Neuron (in vitro differentiated cells): ENCODE data around the gene MUCL3.
A peak's percentile ranks its signal among the peaks of the same experiment; 100 is the strongest.
"Not testable (repeated sequence)": the region's sequence is repeated elsewhere in the genome, so short reads cannot be mapped to it uniquely, and the experiment has no call there.

Experiments used
- H2AFZ ChIP-seq: one replicate; pipeline ENCODE4 v1.6.1; 2013; ENCODE audit warnings: low read depth, mild to moderate bottlenecking, inconsistent platforms, low read length, moderate library complexity
- H3K27me3 ChIP-seq: one replicate; pipeline ENCODE4 v1.6.1; 2013; ENCODE audit warnings: low read length; ENCODE audit not compliant: insufficient read depth
- H3K36me3 ChIP-seq: one replicate; pipeline ENCODE4 v1.6.1; 2013; ENCODE audit warnings: low read length; ENCODE audit not compliant: insufficient read depth
- H3K4me1 ChIP-seq: one replicate; pipeline ENCODE4 v1.6.1; 2013; ENCODE audit warnings: low read length; ENCODE audit not compliant: insufficient read depth
- H3K4me3 ChIP-seq: 2 replicates; pipeline ENCODE4 v1.5.1; 2013; ENCODE audit warnings: mild to moderate bottlenecking, low read length, moderate library complexity
- H3K9me3 ChIP-seq: one replicate; pipeline ENCODE4 v1.6.1; 2013; ENCODE audit warnings: low read length

Gene MUCL3

DNA sequence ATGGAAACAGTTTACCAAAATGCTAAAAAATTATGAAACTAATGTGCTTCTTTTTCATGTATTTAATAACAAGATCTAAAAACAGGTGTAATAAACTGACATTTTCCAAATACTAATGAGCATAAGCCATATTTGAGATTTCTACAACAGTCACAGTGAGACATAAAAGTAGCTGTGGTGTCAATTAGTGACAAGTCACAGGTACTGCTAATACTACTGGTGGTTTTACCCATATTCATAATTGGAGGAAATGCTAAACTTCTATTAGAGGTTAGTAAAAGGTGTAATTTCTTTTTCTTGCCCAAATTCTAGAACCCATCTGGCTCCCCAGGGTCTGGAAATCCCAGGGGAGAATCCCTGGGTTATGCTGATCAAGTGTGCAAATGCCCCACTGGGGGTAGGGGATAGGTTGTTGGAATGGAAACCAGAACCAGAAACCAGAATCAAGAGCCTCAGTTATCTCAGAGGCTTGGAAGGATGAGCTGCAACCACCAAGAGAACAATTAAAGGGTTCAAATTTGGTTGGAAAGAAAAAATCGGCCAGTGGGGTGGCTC lies 39.8 kb upstream of the MUCL3 start:
- H3K36me3 ChIP-seq, result peaks cover 43% of the 10 kb centered on the region
- no peaks in the 10 kb centered on the region for H3K27me3 ChIP-seq
- H3K9me3 ChIP-seq, result no peaks in the 10 kb centered on the region
- H2AFZ ChIP-seq, result no peak overlapping the region
- no peak overlapping the region for H3K4me3 ChIP-seq
- no peaks in the 10 kb centered on the region for H3K4me1 ChIP-seq

DNA sequence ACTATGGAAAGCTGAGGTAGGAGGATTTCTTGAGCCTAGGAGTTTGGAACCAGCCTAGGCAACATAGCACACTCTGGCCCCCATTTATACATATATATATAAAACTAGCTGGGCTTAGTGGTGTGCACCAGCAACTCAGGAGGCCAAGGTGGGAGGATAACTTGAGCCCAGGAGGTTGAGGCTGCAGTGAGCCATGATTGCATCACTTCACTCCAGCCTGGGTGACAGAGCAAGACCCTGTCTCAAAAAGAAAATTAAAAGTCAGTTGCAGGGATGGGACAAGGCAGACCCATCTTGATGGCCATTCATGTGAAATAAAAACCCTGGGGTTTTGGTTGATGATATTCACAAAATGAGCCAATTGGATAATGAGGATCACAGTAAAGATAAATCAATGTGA lies 39.3 kb upstream of the MUCL3 start:
- Histone ChIP-seq H2AFZ (no peak overlapping the region), H3K9me3 (no peaks in the 10 kb centered on the region), H3K4me1 (no peaks in the 10 kb centered on the region), H3K36me3 (peaks cover 38% of the 10 kb centered on the region), H3K4me3 (no peak overlapping the region), H3K27me3 (no peaks in the 10 kb centered on the region)

- not testable (repeated sequence) for H3K4me3 ChIP-seq, H2AFZ ChIP-seq, H3K27me3 ChIP-seq, H3K4me1 ChIP-seq, H3K9me3 ChIP-seq
- peaks cover 31% of the 10 kb centered on the region for H3K36me3 ChIP-seq
Observed at GRCh38 chr6:30902196-30902595, 38.6 kb upstream of the MUCL3 start.

DNA sequence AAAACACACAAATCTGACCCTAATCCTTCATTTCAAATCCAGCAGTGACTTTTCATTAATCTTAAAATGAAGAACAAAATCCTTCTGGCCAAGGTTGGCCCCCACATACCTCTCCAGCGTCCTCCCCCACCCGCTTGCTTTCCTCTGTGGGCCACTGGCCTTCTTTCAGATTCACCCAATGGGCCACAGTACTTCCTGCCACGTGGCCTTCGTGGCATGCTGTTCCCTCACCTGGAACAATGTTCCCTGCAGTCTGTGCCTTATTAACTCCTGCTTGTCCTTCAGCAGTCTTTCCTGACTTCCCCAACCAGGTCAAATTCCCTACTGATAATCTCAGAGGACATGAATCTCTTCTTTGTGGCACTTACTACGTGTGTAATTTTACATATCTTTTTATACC lies 38.1 kb upstream of the MUCL3 start:
- no peak overlapping the region for H2AFZ ChIP-seq
- H3K4me3 ChIP-seq, result no peak overlapping the region

GRCh38 chr6:30903236-30903635 lies 37.5 kb upstream of the MUCL3 start:
- H3K9me3 ChIP-seq, result no peaks in the 10 kb centered on the region
- peaks cover 21% of the 10 kb centered on the region for H3K36me3 ChIP-seq
- H3K27me3 ChIP-seq, result no peaks in the 10 kb centered on the region
- H2AFZ ChIP-seq, result no peak overlapping the region
- H3K4me3 ChIP-seq, result no peak overlapping the region
- no peaks in the 10 kb centered on the region for H3K4me1 ChIP-seq

More for the DNA sequence above, 38.1 kb upstream of the MUCL3 start:
- peaks cover 26% of the 10 kb centered on the region for H3K36me3 ChIP-seq
- no peaks in the 10 kb centered on the region for H3K27me3 ChIP-seq
- no peaks in the 10 kb centered on the region for H3K9me3 ChIP-seq
- no peaks in the 10 kb centered on the region for H3K4me1 ChIP-seq

DNA sequence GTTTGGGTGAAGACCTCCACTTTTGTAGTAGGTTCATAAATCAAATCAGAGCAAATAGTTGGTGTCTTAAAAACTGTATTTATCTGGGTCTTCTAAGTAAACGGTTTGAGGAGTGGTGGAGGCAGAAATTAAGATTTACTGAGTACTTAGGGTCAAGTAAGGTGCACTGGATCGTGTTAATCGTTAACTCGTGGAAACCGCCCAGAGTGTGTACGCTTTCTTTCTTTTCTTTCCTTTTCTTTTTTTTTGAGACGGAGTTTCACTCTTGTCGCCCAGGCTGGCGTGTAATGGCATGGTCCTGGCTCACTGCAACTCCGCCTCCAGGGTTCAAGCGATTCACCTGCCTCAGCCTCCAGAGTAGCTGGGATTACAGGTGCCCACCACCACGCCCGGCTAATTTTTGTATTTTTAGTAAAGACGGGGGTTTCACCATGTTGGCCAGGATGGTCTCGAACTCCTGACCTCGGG lies 33.4 kb upstream of the MUCL3 start:
- Histone ChIP-seq H3K36me3 (peaks cover 21% of the 10 kb centered on the region), H3K4me1 (peaks cover 10% of the 10 kb centered on the region), H3K4me3 (peak overlapping the region; percentile 34), H2AFZ (peak overlapping the region; percentile 23)
- not testable (repeated sequence) for H3K27me3 ChIP-seq, H3K9me3 ChIP-seq

GRCh38 chr6:30907758-30908591 lies 32.8 kb upstream of the MUCL3 start, which contains the start of gene GTF2H4:
GTF2H4 (plus strand) TSS chr6:30908207.
- Histone ChIP-seq H3K4me1 (peaks cover 10% of the 10 kb centered on the region), H3K27me3 (no peaks in the 10 kb centered on the region), H3K4me3 (peak within 1 kb of the TSS; percentile 85), H3K36me3 (peaks cover 23% of the 10 kb centered on the region), H2AFZ (peak within 1 kb of the TSS; percentile 54), H3K9me3 (no peaks in the 10 kb centered on the region)

GRCh38 chr6:30908700-30909099 lies 32.1 kb upstream of the MUCL3 start:
- Histone ChIP-seq H3K4me1 (peaks cover 10% of the 10 kb centered on the region), H3K4me3 (peak overlapping the region; percentile 85), H2AFZ (no peak overlapping the region), H3K27me3 (no peaks in the 10 kb centered on the region), H3K36me3 (peaks cover 23% of the 10 kb centered on the region), H3K9me3 (no peaks in the 10 kb centered on the region)

GRCh38 chr6:30910473-30910872 lies 30.3 kb upstream of the MUCL3 start:
- Histone ChIP-seq H3K36me3 (peaks cover 23% of the 10 kb centered on the region), H3K4me1 (peaks cover 20% of the 10 kb centered on the region)
- not testable (repeated sequence) for H2AFZ ChIP-seq, H3K4me3 ChIP-seq, H3K9me3 ChIP-seq, H3K27me3 ChIP-seq

DNA sequence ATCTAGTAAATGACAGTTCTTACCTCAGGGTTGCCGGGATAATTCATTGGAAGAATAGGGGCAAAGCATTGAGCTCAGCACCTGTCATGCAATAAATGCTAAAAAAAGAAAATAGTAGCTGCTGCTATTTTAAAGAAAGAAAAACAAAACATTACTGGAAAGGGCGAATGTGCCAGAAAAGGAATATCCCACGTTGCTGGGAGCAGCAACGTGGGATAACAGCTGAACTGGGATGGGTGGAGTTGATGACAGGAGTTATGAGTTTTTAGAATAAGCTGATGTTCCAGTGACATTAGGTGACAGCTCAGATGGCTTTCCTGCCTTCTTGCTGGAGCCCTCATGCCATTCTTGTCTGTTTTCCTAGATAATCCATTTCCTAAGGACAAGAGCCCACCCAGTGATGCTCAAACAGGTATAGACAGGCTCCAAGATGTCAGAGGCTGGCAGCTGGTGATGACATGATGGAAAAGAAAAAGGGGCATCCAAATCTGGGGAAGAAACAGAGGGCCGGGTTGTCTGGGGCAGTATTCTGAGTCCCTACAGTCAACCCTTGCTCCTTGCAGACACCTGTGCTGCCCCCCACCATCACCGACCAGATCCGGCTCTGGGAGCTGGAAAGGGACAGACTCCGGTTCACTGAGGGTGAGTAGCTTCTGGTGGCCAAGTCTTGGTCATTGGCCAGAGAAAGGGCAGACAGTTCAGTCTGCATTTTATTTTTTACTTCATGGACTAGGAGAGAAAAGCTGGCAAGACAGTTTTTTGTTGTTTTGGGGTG lies 27.8 kb upstream of the MUCL3 start:
- no peaks in the 10 kb centered on the region for H3K27me3 ChIP-seq
- H3K36me3 ChIP-seq, result peaks cover 36% of the 10 kb centered on the region
- no peak overlapping the region for H3K4me3 ChIP-seq
- no peaks in the 10 kb centered on the region for H3K9me3 ChIP-seq
- H2AFZ ChIP-seq, result no peak overlapping the region
- H3K4me1 ChIP-seq, result peaks cover 25% of the 10 kb centered on the region

GRCh38 chr6:30913721-30914075 lies 27.1 kb upstream of the MUCL3 start:
- no peak overlapping the region for H2AFZ ChIP-seq

DNA sequence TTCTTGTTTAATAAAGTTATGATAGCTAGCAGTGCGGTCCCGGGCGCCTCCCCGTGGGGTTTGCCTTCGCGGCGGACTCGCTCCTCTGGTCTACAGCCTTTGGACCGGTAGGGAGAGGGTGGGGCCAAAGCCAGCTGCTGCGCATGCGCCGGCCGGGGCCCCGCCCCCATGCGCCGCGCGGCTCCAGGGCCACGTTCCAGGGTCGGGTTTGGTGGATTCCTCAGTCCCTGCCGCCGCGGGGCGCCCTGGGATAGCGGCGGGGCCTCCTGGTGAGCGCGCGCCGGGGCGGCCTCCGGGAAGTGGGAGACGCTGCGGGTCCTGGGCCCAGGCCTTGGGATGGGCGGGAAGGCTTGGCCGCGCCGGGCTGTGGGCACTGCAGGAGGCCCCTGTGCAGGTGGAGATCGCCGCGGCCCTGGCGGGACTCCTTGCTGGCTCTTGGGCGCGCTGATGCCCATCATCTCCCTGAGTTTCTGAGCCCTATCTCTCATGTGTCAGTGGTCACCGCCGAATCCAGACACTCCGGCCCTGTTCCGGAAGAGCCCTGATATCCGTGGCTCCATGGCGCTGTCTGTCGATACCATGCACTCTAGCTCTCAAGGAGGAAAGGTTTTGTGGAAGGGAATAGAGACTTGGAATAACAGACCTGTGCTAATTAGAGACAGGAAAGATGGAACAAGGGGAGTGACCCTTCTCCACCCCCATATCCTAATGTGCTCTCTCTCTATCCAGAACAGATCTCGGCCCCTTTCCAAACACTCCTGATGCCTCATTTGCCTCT lies 26.5 kb upstream of the MUCL3 start, which contains the start of gene VARS2:
VARS2 (plus strand) TSS at position 163 of the 778 bp plus-strand sequence; CDS start at position 762, 599 bp downstream.
- H3K36me3 ChIP-seq, result peaks cover 46% of the 10 kb centered on the region
- H2AFZ ChIP-seq, result no peak within 1 kb of the TSS
- peak within 1 kb of the TSS; percentile 46 for H3K4me3 ChIP-seq
- H3K4me1 ChIP-seq, result peaks cover 16% of the 10 kb centered on the region
- H3K9me3 ChIP-seq, result no peaks in the 10 kb centered on the region
- no peaks in the 10 kb centered on the region for H3K27me3 ChIP-seq

More at GRCh38 chr6:30913721-30914075, 27.1 kb upstream of the MUCL3 start:
- Histone ChIP-seq H3K4me3 (no peak overlapping the region), H3K4me1 (peaks cover 22% of the 10 kb centered on the region), H3K36me3 (peaks cover 42% of the 10 kb centered on the region), H3K9me3 (no peaks in the 10 kb centered on the region), H3K27me3 (no peaks in the 10 kb centered on the region)
